Stimulated activated CD4-positive, alpha-beta T cell treated with anti-CD3 and anti-CD28 coated beads, TNF-alpha, amount 100 ng/mL, for 48 hours (primary cell): ENCODE data around the gene TUB.
A peak's percentile ranks its signal among the peaks of the same experiment; 100 is the strongest.

ENCODE experiments used
- DNase-seq, 3 donors: peaks; one replicate each; pipeline ENCODE4 v3.0.0-alpha.2; 2020; ENCODE audit warnings: low read depth in 3 of 3

The TUB gene

GRCh38 chr11:8068605-8069221 is 12.3 kb upstream of the TUB start:
- DNase-seq = no peak

DNA sequence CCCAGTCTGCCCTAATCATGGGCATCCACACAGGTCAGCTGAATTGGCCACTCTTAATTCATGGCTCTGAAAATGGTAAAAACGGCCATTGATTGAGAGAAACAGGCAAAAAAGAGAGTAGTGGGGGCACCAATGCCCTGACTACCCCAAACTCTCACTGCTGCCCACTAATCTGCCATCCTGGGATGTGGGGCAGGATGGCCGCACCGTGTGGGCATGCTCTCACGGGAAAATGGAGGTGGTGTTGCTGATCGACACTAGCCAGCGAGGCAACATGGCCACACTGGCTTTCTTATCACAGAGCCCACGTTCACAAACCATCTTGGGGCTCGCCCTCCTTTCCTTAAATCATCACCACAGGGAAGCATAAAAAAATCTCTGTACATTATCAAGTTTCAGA is 11.2 kb upstream of the TUB start:
- DNase-seq = no peak

- no peak for DNase-seq
Measured at GRCh38 chr11:8070417-8071115, 10.4 kb upstream of the TUB start.

DNA sequence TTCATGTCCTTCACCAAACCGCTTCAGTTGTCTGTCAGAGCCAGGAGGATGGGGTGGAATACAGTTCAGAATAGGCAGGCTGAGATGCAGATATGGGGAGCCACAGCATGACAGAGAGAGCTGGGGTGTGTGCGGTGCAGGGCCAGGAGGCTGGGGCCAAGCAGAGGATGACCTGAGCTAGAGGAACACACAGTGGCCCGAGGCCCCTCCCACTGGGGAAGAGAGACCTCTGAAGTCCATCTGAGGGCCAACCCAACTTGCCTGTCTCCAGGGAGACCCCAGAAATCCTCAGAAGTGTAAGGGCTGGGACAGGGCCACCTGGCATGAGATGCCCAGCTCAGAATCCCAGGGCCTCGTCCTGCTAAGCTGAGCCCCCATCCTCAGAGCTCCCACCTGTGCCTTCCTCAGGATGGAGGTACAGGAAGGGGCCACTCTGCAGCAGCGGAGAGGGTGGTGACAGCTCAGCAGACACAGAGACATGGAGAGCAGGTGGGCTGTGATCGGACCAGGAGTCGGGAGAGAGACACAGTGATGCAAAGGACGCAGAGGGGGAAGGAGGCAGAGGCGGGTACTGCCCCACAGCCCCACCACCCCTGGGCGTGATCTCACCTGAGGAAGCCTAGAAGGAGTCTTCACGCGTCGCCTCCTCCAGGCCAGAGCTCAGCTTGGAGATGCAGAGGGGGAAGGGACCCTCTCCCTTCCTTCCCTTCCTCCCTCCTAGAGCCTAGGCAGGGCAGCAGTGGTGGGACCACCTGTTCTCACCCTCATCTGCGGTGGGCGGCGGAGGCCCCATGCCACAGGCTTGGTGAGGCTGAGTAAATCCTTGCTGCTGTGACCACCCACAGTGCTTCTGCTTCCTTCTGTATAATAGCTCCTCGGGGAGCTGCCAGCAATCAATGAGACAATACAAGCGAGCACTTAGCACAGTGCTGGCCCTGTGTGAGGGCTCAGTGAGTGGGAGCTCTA is 9.1 kb upstream of the TUB start:
- DNase-seq = no peak

- no peak for DNase-seq
Measured at GRCh38 chr11:8075119-8075726, 5.8 kb upstream of the TUB start.

DNA sequence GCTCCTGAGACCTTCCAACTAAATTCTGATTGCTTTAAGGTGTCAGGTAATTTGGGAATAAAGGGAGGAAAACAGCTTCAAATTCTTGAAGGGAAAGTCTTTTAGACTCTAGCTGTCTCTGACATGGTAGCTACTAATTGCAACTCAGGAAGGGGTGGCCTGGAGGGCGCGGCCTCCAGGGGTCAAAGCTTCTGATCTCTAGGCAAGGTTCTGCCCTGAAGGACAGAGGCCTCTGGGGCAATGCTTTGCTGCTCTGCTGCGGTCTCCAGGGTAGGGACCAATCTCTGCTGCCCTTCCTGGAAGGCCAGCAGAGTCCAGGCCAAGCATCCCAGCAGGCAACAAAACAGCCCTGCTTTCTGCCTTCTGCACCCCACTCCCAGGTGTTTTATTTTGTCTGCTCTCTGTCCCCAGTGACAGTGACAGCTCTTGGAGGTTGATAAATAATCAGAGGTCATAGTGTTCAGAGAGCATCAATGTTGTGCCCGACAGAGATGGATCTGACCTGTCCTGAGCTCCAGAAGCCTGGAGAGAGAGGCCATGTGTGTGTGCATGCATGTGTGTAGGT is 1.8 kb upstream of the TUB start:
- no peak for DNase-seq

DNA sequence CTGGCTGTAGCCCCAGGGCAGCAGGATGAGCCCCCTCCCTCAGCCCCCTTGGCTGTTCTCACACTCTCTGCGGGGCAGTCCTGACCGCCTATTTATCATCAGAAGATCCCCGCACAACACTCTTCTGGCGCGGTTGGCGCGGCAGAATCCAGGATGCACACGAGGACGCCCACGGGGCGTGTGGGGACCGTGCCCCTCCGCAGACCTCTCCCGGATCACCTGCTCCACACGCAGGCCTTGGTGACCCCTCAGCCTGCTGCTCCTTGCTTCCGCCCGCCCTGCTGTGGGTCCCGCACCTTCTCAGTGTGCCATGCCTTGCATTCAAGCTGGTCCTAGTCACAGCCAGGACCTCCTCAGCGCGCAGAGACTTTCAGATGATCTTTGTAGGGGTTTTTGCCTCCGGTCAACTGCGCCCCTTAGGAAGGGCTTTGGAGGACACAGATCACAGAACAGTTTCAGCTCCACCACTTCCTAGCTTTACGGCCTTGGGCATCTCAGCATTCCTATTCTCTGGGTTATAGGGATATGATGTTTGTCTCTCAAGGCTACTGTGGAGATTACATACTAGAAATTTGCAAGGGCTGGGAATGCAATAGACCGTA is 841 bp upstream of the TUB start:
- DNase-seq = no peak

DNA sequence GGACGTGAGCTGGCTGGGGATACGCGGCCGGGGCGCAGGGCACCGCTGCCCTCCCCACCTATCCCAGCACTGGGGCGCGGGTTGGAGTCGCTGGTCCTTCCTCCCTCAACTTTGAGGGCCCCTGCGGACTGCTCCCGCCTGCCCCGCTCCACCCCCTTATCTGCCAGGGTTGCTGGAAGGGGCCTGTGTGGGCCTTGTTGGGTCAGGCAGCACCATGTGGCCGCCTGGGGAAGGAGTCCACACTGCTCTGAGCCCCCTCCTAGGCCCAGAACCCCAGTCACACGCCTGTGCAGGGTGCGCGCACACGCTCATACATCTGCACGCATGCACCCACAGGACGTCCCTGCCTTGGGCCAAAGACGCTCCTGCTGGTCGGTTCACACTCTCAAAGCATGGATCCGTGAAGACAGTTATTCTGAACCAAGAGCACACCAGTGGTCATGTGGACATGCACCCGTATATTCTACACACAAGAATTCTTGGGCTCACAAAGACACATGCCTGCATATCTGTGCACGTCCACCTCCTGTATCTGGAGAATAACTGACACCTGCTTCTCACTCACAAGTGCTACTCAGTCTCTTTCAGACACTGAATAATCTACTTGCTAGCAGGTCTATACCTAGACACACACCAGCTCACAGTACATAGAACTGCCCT is 710 bp downstream of the TUB start:
- no peak for DNase-seq

GRCh38 chr11:8082391-8083087 is 1.5 kb downstream of the TUB start:
- no peak for DNase-seq

DNA sequence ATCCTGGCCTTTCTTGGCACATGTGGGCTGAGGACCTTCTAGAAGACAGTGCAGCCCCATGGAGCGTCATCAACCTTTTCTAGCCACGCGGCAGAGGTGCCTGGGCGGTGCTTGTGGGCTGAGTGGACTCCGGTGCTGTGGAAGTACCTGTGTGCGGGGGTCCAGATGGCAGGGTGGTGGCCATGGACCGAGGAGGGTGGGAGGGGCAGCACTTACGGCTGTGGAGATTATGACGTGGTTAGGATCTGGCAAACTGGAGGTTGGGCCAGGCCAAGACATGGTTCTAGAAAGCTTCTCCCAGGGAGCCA is 2.0 kb downstream of the TUB start:
- DNase-seq = no peak

- DNase-seq = no peak
Measured at GRCh38 chr11:8083871-8084281, 2.9 kb downstream of the TUB start.

DNA sequence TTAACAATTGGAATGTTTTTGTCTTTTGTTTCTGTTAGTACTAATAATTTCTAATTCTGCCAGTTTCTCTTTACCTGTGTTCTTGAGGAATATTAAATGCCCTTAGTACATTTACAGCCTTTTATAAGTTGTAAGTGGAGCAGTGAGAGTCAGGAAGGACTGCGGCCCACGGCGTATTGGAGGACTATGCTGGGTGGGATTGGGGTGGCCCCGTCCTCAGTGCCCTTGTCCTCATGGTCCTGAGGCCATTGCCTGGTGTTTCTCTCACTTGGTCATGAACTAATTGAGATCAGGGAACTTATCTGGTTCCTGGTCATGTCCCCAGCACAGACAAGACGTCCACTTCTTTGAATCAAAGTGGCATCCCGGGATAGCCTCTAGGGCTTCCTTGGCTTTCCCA is 3.3 kb downstream of the TUB start:
- DNase-seq = no peak

DNA sequence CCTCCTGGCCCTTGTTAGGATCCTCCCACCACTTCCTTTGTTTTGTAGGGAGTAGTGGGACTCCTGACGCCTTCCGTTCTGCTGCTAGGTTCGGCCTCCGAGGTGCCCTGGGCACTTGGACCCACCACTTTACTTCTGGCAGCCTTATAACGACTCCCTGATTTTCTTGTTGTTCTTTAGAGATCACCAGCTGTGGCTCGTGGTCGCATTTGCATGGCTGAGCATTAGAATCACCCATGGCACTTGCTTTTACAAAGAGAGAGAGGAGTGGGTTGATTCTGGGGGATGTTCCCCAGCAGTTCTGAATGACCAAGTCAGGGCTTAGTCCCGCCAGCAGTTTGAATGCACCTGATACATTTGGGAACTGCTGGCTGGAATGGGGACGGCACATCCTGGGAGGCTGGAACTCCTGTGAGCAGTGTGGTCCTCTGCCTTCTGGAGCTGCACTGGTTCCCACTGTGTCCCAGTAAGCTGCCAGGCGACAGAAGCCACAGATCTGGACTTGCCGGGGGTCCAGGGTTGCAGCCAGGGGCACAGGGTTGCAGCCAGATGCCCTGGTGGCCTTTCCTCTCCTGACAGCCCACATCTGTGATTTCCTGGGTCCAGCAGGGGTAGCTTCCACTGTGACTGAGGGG is 4.1 kb downstream of the TUB start:
- no peak for DNase-seq

DNA sequence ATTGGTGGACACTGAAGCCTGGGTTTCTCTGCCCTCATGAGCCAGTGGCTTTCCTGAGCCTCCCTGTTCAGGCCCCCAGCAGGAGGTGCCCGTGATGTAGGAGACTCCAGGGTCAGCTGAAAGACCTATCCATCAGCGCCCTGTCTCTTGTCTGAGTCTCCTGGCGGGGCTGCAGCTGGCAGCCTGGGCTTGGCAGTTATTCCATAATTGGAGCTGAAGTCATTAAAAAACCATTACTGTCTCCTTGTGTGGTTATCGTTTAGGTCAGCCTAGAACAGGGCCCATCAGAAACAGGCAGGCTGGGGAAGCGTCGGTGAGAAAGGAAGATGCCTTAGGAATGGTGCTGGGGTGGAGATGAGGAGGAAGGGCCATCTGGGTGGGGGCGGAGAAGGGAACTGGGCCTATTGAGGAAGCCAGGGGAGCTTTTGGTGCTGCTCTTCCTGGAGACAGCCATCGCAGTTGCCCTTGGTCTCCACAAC is 5.0 kb downstream of the TUB start:
- no peak for DNase-seq

- no peak for DNase-seq
Measured at GRCh38 chr11:8086571-8086970, 5.6 kb downstream of the TUB start.

- no peak for DNase-seq
Measured at GRCh38 chr11:8087185-8087584, 6.2 kb downstream of the TUB start.

- DNase-seq = no peak
Measured at GRCh38 chr11:8087756-8088155, 6.7 kb downstream of the TUB start.

DNA sequence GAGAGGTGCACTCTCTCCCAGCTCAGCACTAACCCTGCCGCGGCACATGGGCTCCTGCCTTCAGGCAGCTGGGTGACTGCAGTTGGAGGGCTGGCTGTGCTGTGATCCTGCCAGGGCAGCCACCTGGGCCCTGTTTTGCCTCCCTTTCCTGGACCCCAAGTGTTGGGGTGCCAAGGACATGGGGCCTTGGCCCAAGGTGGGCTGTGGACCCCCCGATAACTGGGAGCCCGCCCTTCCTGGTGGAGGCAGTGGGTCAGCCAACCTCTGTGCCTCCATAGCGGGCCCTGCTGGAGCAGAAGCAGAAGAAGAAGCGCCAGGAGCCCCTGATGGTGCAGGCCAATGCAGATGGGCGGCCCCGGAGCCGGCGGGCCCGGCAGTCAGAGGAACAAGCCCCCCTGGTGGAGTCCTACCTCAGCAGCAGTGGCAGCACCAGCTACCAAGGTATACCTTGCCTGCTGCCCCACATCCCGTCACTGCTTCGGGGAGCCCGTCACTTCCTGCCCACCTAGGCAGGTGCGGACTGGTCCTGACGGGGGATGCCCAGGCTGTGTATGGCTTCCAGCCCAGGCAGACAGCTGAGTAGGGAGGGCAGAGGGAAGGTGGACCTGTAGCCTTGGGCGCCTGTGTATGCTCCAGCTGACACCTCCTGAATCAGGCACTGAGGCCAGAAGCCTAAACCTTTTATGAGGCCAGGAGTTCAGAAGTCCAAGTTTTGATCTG is 8.9 kb downstream of the TUB start:
- DNase-seq = no peak

DNA sequence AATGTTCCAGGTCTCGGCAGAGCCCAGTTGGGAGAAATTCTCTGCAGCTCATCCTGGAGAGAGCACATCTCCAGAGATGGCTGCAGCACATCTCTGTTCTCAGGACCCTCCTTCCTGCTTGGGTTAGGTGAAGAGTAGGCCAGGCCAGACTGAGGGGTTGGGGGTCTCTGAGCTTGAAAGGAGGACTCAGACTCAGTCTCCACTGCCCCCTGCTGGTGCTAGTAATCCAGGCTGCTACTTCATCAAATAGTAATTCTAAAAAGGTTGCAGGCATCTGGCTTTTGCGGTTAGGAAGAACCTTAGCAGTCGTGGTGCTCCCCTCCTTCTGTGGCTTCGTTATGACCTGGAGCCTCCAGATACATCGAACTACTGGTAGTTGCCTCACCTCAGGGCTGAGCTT is 9.7 kb downstream of the TUB start:
- peak in 2 of 3 donors; percentile 6 to 17 for DNase-seq
